Renal cortex interstitium (tissue), 11 donors: ENCODE measurements around the gene SETX. TPM values are rescaled to one million over a fixed set of nuclear protein-coding genes. Genes with fewer than 3 reads are reported as not detected.
A peak's percentile ranks its signal among the peaks of the same experiment; 100 is the strongest.
"Not testable (repeated sequence)": the region's sequence is repeated elsewhere in the genome, so short reads cannot be mapped to it uniquely, and the experiment has no call there.

Source experiments
- DNase-seq, 11 donors: peaks; one replicate each; pipeline ENCODE4 v3.0.0-alpha.2; 2013; ENCODE audit warnings: low read depth in 9 of 11, low spot score in 4 of 11; ENCODE audit errors: extremely low read depth in 1 of 11
- polyA plus RNA-seq, 3 donors: library from polyadenylated mRNA; unstranded; fragments of 120-200 nt; gene quantifications; one replicate each; pipeline ENCODE4 v1.2.1, GENCODE V29; 2013; ENCODE audit not compliant: insufficient read length in 3 of 3

The SETX gene
- polyA plus RNA-seq, 3 donors = 45.1 to 57.4 (median 53.7) TPM

DNA sequence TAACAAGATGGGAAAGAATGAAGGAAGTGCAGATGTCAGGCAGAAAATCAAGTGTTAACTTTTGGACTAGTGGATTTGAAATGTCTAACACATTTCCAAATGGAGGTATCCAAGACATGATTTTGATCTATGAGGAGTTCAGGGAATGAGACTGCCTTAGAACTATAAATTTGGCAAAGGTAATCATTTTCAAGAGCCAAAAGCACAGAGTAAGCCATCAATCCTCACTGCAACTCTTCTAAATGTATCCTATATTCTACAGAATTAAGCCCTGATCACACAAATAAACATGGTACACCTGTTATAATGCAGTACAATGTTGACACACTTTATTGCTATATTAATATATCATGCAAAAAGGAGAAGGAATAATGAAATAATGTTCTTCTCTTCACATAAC is 55.6 kb downstream of the SETX start:
- DNase-seq = no peak

DNA sequence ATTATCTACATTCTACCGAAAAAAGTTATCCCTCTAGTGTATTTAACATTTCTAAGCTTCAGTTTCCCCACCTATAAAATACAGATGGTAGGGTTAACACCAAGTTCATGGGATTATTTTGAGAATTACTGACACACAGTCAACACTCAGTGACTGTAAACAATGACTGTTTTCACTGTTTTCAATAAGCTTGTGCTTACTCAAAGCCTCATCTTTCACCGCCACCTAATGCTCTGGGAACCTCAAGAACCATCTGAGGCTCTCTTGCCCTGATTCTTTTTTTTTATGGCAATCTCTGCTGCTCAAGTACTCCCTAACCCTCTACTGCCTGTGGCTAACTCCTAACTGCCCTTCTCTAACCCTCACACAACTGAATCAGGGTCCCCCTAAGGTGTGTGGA is 59.6 kb downstream of the SETX start:
- DNase-seq = no peak

DNA sequence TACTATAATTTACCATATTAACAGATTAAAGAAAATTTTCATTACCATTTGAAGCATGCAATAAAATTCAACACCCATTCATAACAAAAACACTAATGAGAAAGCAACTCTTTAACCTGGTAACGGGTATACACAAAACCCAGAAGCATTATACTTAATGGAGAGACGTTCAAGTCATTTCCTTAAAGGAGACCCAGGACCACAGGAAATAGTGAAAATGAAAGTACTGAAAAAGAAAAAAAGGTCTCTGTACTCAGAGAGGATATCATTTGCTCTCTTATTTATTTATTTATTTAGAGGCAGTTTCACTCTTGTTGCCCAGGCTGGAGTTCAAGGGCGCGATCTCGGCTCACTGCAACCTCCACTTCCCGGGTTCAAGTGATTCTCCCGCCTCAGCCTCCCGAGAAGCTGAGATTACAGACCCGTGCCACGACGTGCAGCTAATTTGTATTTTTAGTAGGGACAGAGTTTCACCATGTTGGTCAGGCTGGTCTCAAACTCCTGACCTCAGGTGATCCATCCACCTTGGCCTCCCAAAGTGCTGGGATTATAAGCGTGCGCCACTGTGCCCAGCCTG is 61.6 kb downstream of the SETX start:
- DNase-seq = no peak

DNA sequence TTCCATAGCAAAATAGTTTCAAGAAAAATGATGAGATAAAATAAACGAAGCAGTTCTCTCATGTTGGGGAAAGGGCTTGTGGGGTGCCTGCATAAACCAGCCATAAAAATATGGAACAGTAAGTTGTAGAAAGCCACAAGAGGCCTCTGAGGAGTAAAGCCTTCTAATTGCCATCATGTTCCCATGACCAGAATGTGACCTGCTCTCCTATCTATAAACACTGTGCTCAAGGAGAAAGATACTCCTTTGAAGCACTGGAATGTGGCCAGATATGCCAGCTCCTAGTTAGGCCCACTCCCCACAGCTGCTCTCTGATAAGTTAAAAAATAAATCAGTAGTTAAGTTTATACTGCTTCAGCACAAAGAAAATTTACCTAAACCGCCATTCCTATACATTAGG is 65.8 kb downstream of the SETX start:
- DNase-seq = peak in 1 of 11 donors; percentile 5

DNA sequence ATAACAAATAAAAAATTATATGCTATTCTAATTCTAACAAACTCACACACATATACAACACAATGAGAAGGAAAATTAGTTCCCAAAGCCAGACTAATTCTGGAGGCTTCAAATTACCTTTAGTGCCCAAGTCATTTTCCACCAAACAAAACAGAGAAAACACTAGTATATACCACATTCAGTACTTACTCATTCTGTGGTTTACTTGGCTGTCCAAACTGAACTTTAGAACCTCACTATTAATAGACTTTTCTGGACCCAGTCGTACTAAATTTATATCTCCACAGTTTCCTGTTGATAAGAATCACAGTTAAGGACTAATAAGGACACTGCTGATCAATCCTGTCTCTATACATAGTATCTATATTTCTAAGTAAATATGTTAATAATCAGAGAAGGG is 66.4 kb downstream of the SETX start:
- no peak for DNase-seq

DNA sequence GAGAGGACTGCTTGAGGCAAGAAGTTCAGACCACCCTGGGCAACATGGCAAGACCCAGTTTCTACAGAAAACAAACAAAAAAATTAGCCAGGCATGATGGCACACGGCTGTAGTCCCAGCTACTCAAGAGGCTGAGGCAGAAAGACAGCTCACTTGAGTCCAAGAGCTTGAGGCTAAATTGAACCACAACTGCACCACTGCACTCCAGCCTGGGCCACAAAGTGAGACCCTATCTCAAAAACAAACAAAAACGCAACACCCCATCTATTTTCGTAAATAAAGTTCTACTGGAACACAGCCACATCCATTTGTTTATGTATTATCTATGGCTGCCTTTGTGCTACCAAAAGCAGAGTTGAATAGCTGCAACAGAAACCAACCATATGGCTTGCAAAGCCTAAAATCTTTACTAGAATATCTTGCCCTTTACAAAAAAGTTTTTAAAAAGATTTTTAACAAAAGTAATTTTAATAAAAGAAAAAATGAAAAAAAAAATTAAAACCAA is 67.5 kb downstream of the SETX start:
- no peak for DNase-seq

DNA sequence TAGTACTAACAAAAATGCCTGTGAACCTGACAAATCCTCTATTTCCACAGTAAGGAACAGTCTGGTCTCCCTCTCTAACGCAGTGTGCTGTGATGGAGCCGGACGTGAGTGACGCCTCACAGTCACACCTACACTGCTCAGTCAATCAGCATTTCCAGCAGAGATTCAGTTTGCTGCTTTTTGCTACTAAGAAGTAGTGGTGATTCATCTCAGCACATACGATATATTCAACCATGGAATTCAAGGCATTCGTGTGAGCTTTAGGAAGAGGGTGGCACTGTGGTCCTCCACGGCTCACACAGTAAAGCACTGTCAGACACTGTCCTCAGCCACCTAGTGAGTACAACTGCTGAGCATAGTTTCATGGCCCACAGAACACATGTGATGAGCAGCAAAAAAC is 70.9 kb downstream of the SETX start:
- DNase-seq = no peak

DNA sequence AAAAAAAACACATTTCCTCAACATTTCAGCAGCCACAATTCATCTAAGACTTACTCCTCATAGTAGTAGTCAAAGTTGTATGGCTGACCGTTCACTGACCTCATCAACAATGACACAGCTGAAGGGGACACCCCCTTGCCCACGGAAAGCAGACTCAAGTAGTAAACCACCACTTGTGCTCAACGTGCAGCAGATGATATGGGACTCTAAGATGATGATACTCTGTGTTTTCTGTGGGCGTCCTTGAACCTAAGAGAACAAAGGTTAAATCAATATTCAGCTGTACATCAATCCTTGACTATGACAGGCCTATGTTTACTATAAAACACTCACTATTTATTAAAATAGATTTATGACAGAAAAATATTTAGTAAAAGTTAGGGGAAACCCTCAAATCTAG is 71.6 kb downstream of the SETX start:
- no peak for DNase-seq

DNA sequence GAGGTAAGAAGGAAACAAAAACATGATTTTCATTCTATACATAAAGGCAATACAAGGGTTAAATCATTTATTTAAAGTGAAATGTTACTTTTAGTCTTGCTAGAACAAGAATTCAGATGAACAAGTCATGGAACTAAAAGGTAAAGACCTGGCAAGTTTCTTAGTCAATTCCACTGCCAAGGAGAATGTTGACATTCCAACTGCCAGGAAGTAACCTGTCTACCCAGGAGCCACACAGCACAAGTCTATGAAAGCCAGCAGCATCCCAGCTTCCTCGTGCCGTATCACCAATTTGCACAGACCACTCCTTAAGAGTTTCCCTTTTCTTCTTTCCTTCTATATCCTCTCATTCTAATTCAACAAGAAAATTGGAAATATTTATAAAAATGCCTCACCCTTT is 79.9 kb downstream of the SETX start:
- no peak for DNase-seq

DNA sequence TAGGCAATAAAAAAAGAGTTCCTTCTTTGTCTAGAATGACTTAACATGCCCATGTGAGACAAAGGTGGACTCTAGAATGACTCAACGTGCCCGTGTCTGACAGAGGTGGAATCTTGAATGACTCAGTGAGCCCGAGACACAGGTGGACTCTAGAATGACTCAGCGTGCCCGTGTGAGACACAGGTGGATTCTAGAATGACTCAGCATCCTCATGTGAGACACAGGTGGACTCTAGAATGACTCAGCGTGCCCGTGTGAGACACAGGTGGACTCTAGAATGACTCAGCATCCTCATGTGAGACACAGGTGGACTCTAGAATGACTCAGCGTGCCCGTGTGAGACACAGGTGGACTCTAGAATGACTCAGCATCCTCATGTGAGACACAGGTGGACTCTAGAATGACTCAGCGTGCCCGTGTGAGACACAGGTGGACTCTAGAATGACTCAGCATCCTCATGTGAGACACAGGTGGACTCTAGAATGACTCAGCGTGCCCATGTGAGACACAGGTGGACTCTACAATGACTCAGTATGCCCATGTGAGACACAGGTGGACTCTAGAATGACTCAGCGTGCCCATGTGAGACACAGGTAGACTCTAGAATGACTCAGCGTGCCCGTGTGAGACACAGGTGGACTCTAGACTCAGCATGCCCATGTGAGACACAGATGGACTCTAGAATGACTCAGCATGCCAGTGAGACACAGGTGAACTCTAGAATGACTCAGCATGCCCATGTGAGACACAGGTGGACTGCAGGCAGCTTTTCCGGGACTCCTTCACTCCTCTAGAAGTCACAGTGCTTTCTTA is 84.9 kb downstream of the SETX start:
- DNase-seq = not testable (repeated sequence)

DNA sequence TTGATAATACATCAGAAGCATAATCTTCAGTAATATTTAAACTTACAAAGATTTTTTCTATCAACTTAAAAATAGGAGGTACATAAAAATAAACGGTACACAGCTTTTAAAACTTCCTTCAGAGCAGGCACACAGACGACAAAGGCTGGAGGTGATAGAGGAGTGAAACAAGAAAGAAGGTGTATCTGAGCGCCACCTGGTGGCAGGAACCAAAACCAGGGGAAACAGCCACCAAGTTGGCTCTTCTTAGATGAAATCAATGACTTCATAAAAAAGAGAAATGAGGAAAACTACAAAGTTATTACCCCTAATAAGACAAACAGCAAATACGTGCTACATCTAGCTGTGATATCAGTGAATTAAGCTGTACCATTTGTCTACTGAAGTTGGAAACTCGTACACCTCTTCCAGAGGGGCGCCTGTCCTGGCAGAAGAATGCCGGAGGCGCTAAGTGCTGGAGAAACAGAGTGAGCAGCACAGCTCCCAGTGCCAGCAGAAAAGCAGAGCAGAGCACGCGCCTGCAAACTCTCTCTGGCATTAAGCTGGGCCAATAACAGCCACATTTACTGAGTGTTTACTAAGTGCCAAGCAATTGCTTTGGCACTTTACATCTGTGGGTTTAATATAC is 85.9 kb downstream of the SETX start:
- peak in 10 of 11 donors; percentile 33 to 69 (median 42) for DNase-seq

DNA sequence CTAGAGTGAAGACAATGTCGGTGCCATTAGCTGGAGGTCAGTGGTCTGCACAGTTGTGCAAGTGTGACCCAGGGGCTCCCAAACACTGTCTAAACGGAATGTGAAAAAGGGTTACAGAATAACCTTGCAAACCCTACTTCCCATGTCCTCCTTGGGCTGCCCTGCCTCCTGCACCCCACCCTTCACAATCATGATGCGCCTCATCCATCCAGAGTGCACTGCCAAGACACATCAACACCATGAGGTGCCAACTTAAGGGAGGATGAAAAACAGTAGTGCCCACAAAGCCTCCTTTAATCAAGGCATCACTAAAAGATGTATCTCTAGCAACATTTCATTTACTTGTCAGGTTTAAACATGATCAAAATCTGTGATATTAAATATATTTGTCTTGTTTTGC is 87.1 kb downstream of the SETX start:
- DNase-seq = no peak

DNA sequence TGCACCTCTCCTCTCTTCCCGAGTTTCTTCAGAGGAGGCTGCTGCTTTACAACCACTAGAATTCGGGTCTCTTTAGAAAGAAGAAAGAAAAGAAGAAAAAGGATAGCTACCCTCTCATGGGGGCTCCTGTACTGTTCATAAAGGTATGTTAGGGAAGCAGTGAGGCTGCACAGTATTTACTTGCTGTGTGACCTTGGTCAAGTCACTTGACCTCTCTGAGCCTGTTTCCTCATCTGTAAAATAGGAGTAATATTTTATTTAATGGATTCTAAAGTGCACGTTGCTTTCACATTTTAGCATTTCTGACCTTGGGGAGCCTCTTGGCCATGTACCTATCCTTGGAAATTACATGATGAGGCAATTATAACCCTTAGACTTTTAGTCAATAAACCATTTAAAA is 88.8 kb downstream of the SETX start:
- DNase-seq = no peak

DNA sequence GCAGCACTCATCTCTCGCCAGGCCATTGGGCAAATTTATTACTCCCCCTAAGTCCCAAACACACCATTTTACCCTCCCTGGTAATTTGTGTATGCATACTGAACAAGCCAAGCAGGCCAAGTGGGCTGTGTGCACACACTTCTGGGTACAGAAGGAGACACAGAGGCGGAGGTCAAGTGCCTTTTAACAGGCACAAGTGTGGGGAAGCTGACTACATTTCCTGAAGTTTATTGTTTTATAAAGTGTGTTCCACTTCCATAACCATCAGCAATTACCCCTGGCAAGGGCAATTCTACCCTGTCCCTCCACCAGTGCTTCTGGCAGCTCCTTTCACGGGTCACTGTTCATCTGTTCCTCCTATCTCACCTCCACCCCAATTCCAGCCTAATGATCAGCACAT is 93.9 kb downstream of the SETX start:
- no peak for DNase-seq

DNA sequence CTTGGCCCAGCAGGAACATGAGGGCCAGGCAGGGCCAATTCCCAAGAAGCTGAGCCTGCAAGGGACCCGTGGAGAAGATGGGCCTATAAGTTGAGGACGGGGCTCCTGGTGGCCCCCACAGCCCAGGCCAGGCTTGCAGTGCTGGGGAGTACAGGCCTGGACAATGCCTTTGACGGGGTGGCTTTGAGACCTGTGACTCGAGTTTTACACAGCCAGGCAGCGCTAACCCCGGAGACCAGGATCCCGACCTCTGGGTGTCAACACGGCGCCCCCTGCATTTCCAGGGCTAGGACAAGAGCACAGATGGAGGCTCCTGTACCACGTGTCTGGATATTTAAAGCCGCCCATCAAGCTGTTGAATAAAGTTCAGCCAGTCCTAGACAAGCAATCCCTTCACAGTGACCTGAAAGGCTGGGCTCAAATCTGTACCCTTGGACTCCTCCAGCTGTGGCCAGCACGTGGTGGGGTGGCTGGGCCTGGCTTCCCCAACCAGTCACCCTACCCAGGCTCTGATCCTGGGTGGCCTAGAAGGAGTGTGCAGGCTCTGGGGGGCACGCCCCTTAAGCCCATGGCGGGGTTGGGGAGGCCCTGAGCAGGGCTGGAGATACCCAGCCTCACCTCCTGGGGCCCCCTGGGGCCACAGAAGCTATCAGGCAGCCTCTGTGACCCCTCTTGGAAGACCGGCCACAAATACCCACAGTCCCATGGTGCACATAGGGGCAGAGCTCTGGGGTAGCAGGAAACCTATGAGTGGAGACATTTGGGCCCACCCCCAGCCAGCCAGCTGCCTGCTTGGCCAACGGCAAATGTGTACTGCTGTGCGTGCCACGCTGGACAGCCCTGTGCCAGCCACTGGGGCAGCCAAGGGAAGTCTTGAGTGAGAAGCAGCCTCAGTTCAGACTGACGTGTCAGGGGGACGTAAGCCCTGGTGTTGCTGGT is 104.2 kb downstream of the SETX start:
- DNase-seq = no peak

DNA sequence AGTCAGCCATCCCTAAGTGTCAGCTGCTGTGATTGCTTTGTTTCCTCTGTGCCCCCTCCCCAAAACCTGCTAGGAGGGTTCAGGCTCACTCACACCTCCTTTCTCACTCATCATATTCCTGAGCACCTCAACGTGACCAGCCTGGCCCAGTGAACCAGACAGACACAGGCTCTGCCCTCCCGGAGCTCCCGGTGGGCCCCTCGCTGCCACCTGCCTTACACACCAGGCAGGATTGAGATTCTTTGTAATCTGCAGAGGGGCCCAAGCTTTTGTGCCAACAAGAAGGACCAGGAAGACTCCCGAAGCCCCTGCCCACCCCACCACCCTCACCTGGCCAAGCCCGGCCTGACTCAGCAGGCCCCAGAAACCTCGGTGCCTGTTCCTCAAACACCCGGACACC is 105.1 kb downstream of the SETX start:
- no peak for DNase-seq

DNA sequence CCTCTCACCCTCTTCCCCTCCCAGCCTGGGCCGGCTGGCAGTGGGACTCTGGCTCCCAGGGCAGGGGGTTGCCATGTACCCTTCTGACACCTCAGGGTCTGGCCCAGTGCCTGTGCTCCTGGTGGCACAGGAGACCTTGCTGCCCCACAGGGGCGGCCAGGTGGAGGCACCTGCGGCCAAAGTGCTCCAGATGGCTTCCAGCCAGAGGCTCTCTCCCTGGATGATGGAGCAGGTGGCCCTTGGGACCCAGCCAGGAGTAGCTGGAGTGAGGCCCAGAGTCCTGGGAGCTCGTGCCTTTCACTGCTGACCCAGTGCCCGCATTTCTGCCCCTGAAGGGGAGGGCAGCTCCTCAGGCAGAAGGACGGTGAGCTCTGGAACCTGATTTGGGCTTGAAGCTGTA is 105.7 kb downstream of the SETX start:
- DNase-seq = no peak

DNA sequence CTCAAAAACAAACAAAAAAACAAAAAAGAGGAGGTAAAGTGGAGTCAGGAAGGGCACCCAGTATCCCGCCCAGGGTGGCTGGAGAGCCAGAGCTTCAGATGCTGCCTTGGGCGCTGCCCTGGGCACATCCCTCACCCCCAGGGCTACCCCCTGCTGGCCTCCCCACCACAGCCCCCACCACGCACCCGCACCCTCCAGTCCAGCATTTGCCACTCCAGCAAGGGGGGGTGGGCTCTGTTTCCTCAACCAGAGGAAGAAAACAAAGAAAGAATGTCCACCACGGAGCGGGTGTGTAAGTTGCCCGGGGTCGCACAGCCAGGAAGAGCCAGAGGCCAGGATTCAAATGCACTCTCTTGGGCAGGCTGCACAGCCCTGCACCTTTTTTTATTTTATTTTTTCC is 106.8 kb downstream of the SETX start:
- DNase-seq = no peak

DNA sequence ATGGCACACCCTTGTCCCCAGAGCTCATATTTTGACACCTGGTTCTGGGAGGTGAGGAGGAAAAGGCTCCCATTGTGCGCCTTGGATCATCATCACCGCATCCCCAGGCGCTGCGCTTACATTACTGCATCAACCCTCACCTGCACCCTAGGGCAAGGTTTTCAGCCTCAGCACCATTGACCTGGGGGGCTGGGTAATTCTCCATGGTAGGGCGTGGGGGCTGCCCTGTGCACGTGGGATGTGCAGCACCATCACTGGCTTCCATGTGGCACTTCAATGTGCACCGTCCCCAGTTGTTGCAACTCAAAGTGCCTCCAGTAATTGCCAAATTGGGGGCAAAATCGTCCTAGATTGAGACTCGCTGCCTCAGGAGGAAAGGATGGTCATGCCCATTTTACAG is 109.3 kb downstream of the SETX start:
- no peak for DNase-seq
